ENCODE data around the gene USP32.

USP32 gene

DNA sequence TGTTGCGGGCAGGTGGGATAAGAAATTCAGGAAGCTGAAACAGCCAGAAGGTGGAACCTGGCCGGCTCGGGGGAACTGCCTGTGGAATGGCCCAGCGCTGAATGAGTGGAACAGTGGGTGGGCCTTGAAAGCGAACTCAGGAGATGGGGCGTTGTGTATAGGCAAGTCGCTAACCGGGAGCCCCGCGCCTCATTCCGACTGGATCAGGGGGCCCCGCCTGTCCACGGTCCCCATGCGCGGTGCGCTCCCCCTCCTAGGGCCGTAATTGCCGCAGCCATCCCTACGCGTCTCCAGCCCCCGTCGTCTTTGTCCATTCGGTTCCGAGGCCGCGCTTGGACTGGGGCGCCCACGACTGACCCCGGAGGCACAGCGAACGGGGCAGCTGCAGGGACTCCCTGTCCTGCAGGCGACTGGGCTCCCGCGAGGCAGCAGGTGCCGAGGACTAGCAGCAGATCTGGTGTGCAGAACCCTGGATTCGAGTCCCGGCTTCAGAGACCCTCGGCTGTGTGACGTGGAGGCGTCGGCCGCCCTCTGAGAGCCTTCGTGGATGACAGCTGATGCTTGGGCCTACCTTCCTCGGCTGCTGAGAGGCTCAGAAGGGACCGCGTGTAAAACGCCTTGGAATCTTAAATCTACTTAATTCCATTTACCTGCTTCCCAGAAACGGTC is 253.0 kb downstream of the USP32 start:
- TF ChIP-seq CTCF (IDR thresholded peaks at IDR 0.05; ENCODE audit: low read depth, low read length): no peak
- no peak for DNase-seq (ENCODE audit: low read depth in 2 of 2)
- no peak overlapping the region for H3K4me3 ChIP-seq (replicated peaks in 1 of 2; ENCODE audit: low read depth in 2 of 2, low read length in 2 of 2)

DNA sequence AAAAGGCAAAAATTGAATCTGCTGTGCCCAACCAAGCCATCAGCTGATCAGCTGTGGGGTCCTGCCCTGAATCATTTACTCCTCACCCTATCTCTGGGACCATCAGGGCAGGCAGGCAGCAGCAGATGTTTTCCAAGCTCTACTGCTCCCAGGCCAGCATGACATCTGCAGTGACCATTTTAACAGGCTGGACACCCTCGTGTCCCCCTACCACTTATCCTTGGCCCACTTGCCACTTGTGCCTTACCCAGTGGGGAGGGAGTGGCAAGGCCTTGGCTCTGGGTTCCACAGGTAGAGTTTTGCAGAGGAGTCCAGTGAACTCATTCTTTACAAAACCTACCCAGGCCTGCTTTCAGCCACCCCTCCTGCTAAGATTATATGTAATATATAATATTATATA is 254.2 kb downstream of the USP32 start:
- no peak for DNase-seq (ENCODE audit: low read depth in 2 of 2)
- TF ChIP-seq CTCF (IDR thresholded peaks at IDR 0.05; ENCODE audit: low read depth, low read length): no peak
- no peak overlapping the region for H3K4me3 ChIP-seq (replicated peaks in 1 of 2; ENCODE audit: low read depth in 2 of 2, low read length in 2 of 2)

DNA sequence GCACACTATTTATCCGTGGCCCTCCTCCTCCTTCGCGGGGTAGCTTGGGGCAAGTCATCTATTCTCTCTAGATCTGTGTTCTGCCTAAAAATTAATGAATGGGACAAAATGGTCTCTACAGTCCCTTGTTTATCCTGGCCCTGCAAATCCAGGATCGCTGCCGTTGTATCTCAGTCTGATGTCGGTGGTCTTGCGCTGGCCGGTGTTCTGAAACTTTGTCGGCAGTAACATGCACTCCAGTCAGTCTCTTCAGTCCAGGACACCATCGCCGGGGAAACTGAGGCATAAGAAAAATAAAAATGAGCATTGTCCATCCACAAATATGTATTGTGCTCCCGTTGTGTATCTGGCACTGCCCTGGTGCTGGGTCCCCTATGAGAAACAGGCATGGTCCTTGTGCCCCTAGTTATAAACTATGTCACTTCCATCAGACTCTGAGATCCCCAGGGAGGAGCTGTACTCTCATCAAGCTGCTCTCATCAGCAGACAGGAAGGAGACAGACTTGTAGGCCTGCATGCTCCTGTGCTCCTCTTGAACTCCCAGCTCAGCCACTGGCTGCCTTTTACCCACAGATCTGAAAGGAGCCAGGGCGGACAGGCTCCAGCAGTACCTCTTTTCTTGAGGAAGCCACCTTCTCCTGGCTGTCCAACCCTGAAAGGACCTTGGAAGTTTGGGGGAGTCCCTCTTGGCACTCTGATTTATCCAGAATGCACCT is 255.8 kb downstream of the USP32 start:
- no peak for DNase-seq (ENCODE audit: low read depth in 2 of 2)
- no peak for TF ChIP-seq CTCF (IDR thresholded peaks at IDR 0.05; ENCODE audit: low read depth, low read length)
- H3K4me3 ChIP-seq (replicated peaks in 1 of 2; ENCODE audit: low read depth in 2 of 2, low read length in 2 of 2): no peak overlapping the region

- peak; percentile 91 to 93 for DNase-seq (ENCODE audit: low read depth in 2 of 2)
- H3K4me3 ChIP-seq (replicated peaks in 1 of 2; ENCODE audit: low read depth in 2 of 2, low read length in 2 of 2): peak overlapping the region; percentile 82 to 89
- TF ChIP-seq CTCF (IDR thresholded peaks at IDR 0.05; ENCODE audit: low read depth, low read length): no peak
Observed at GRCh38 chr17:60135151-60135950, 256.6 kb downstream of the USP32 start.

- no peak for TF ChIP-seq CTCF (IDR thresholded peaks at IDR 0.05; ENCODE audit: low read depth, low read length)
- peak; percentile 57 to 61 for DNase-seq (ENCODE audit: low read depth in 2 of 2)
- peak overlapping the region; percentile 82 to 89 for H3K4me3 ChIP-seq (replicated peaks in 1 of 2; ENCODE audit: low read depth in 2 of 2, low read length in 2 of 2)
Observed at GRCh38 chr17:60134396-60135150, 257.4 kb downstream of the USP32 start.

DNA sequence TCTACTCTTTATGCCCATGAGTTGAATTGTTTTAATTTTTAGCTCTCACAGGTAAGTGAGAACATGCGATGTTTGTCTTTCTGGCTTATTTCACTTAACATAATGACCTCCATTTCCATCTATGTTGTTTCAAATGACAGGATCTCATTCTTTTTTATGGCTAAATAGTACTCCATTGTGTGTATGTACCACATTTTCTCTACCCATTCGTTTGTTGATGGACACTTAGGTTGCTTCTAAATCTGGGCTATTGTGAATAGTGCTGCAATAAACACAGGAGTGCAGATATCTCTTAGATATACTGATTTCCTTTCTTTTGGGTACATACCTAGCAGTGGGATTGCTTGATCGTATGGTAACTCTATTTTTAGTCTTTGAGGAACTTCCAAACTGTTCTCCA is 261.5 kb downstream of the USP32 start:
- DNase-seq (ENCODE audit: low read depth in 2 of 2): no peak
- H3K4me3 ChIP-seq (replicated peaks in 1 of 2; ENCODE audit: low read depth in 2 of 2, low read length in 2 of 2): no peak overlapping the region
- TF ChIP-seq CTCF (IDR thresholded peaks at IDR 0.05; ENCODE audit: low read depth, low read length): no peak
